Measurements from ENCODE around the gene ITIH3.

ITIH3 gene

DNA sequence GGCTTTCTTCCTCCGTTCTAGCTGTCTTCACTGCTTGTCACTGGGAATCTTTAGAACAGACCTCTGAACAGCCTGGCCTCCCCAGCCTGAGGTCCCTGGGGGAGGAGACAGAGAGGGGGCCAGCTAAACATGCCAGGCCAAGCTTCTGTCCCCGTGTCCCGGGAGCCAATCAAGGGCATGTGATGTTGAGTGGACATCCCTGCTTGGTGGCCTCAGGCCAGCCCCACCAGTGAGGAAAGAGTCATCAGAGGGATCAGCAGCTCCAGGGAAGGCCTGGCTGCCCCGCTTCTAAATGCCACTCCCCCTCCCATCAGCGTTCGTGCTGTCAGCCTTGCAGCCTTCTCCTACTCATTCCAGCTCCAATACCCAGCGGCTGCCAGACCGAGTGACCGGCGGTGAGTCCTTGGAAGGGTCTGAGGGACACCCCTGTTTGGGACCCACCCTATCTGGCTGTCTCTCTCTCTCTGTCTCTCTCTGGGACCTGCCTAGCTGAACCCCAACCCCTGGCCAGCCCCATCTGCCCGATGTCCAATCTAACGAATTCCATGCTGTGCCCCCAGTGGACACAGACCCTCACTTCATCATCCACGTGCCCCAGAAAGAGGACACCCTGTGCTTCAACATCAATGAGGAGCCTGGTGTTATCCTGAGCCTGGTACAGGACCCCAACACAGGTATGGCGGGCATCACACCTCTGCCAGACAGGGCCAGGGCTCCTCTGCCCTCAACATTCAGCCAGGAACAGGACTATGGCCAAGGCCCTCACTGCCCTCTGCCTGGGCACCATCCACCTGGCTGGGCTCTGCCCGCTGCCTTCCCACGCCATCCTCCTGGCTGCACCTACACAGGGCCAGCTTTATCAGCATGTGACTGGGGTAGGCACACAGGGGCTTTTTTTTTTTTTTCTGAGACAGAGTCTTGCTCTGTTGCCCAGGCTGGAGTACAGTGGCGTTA is 6.6 kb upstream of the ITIH3 start:
- H3K27ac ChIP-seq = no peak overlapping the region
- TF ChIP-seq ZFX (IDR thresholded peaks at IDR 0.05) = no peak
- TF ChIP-seq, protein P1, sequence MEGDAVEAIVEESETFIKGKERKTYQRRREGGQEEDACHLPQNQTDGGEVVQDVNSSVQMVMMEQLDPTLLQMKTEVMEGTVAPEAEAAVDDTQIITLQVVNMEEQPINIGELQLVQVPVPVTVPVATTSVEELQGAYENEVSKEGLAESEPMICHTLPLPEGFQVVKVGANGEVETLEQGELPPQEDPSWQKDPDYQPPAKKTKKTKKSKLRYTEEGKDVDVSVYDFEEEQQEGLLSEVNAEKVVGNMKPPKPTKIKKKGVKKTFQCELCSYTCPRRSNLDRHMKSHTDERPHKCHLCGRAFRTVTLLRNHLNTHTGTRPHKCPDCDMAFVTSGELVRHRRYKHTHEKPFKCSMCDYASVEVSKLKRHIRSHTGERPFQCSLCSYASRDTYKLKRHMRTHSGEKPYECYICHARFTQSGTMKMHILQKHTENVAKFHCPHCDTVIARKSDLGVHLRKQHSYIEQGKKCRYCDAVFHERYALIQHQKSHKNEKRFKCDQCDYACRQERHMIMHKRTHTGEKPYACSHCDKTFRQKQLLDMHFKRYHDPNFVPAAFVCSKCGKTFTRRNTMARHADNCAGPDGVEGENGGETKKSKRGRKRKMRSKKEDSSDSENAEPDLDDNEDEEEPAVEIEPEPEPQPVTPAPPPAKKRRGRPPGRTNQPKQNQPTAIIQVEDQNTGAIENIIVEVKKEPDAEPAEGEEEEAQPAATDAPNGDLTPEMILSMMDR (conservative IDR thresholded peaks at IDR 0.05) = no peak

DNA sequence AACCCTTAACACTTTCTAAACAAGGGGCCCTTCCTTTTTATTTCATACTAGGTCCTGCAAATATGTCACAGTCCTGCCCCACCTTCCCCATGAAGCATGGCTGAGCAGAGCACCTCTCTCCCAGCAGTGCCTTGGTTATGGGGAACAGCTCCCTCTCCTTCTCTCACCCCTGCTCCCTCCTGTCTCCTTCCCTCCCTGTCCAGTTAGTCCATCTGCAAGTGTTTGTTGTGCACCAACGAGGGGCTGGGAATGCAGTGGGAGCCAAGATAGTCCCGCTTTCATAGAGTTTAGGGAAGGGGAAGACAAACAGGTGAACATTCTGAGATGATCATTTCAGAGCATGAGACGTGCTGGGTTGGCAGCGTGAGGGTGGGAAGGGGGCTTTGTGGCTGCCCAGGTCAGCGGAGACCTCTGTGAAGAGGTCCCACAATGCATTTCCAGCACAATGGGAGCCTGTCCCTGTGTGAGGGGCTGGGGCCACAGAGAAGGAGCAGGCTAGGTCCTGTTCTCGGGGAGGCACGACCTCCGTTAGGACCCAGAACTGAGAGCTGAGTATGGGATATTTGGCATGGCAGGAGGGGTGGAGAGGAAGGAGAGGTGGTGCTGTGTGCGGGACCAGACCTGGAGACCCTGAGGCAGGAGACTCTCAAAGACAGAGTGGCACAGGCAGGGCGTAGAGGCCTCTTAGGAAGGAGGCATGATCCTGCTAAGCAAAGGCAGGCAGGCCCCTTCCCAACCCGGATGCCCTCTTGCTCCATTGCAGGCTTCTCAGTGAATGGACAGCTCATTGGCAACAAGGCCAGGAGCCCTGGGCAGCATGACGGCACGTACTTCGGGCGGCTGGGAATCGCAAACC is 5.5 kb upstream of the ITIH3 start:
- no peak overlapping the region for H3K27ac ChIP-seq
- TF ChIP-seq, protein P1 (conservative IDR thresholded peaks at IDR 0.05) = no peak
- no peak for TF ChIP-seq ZFX (IDR thresholded peaks at IDR 0.05)

DNA sequence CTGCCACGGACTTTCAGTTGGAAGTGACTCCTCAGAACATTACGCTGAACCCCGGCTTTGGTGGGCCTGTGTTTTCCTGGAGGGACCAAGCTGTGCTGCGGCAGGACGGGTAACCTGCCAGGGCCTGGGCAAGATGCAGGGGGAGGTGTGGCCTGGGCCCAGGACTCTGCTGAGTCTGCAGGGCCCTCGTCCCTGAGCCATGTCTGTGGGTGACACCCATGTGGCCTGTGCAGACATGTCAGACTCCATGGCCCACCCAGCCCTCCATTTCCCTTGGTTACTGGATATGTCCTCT is 4.9 kb upstream of the ITIH3 start:
- TF ChIP-seq ZFX (IDR thresholded peaks at IDR 0.05) = no peak
- TF ChIP-seq, protein P1 (conservative IDR thresholded peaks at IDR 0.05) = no peak
- no peak overlapping the region for H3K27ac ChIP-seq

- TF ChIP-seq ZFX (IDR thresholded peaks at IDR 0.05) = no peak
- TF ChIP-seq, protein P1 (conservative IDR thresholded peaks at IDR 0.05) = no peak
- H3K27ac ChIP-seq = no peak overlapping the region
Measured at GRCh38 chr3:52790337-52790736, 4.3 kb upstream of the ITIH3 start.

- H3K27ac ChIP-seq = no peak overlapping the region
- TF ChIP-seq, protein P1 (conservative IDR thresholded peaks at IDR 0.05) = no peak
- no peak for TF ChIP-seq ZFX (IDR thresholded peaks at IDR 0.05)
Measured at GRCh38 chr3:52790741-52791140, 3.9 kb upstream of the ITIH3 start.

DNA sequence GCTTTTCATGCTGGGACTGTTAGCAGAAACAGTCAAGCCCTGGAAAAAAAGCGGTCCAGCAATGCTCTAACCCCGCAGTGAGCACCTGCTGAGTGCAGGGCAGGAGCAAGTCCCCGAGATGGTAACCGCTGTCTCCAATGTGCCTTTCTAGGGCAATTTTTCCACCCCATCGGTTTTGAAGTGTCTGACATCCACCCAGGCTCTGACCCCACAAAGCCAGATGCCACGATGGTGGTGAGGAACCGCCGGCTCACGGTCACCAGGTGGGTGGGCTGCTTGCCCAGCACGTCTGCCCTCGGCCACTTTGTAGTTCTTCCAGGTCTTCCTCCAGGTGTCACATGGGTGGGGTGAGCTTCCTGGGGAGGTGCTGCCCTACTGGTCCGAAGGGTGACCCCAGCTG is 3.2 kb upstream of the ITIH3 start:
- TF ChIP-seq, protein P1 (conservative IDR thresholded peaks at IDR 0.05) = no peak
- no peak for TF ChIP-seq ZFX (IDR thresholded peaks at IDR 0.05)
- H3K27ac ChIP-seq = no peak overlapping the region

GRCh38 chr3:52791928-52792327 is 2.7 kb upstream of the ITIH3 start:
- H3K27ac ChIP-seq = no peak overlapping the region
- TF ChIP-seq, protein P1 (conservative IDR thresholded peaks at IDR 0.05) = no peak
- TF ChIP-seq ZFX (IDR thresholded peaks at IDR 0.05) = no peak

Measured in C4-2B (cell line).